Mesendoderm (in vitro differentiated cells): ENCODE data around the gene MAP3K12.

Source experiments
- DNase-seq: peaks from one replicate; pipeline ENCODE4 v3.0.0; 2013
- H2AK5ac ChIP-seq: 2 replicates; pipeline ENCODE4 v1.6.1; 2013; ENCODE audit warnings: low read length, inconsistent platforms
- H2BK120ac ChIP-seq: 2 replicates; pipeline ENCODE4 v1.6.1; 2013; ENCODE audit warnings: low read depth, mild to moderate bottlenecking, low read length, moderate library complexity, mixed read lengths
- H2BK15ac ChIP-seq: replicated peaks from 2 replicates; pipeline ENCODE4 v1.6.1; 2013; ENCODE audit warnings: low read depth, mild to moderate bottlenecking, moderate library complexity
- H2BK5ac ChIP-seq: 2 replicates; pipeline ENCODE4 v1.6.1; 2013; ENCODE audit warnings: low read length, inconsistent platforms
- H3K18ac ChIP-seq: 2 replicates; pipeline ENCODE4 v1.6.1; 2013; ENCODE audit warnings: mild to moderate bottlenecking, low read length, mixed read lengths
- H3K23ac ChIP-seq: one replicate; pipeline ENCODE4 v1.6.1; 2013; ENCODE audit warnings: low read length
- H3K27ac ChIP-seq: 2 replicates; pipeline ENCODE4 v1.5.1; 2013; ENCODE audit warnings: low read depth, mild to moderate bottlenecking, inconsistent platforms, low read length, moderate library complexity
- H3K27me3 ChIP-seq: 2 replicates; pipeline ENCODE4 v1.6.1; 2013; ENCODE audit warnings: low read length, control low read depth, mild to moderate bottlenecking, inconsistent platforms; ENCODE audit not compliant: insufficient read depth, poor library complexity
- H3K36me3 ChIP-seq: 2 replicates; pipeline ENCODE4 v1.6.1; 2013; ENCODE audit warnings: low read length, inconsistent platforms; ENCODE audit not compliant: control insufficient read depth, insufficient read depth
- H3K4ac ChIP-seq: one replicate; pipeline ENCODE4 v1.6.1; 2013; ENCODE audit warnings: low read depth, mild to moderate bottlenecking, low read length, moderate library complexity
- H3K4me1 ChIP-seq: 2 replicates; pipeline ENCODE4 v1.6.1; 2013; ENCODE audit warnings: low read depth, low read length, inconsistent platforms; ENCODE audit not compliant: control insufficient read depth
- H3K4me2 ChIP-seq: 2 replicates; pipeline ENCODE4 v1.6.1; 2013; ENCODE audit warnings: low read length
- H3K4me3 ChIP-seq: 2 replicates; pipeline ENCODE4 v1.5.1; 2013; ENCODE audit warnings: mild to moderate bottlenecking, low read length
- H3K56ac ChIP-seq: one replicate; pipeline ENCODE4 v1.6.1; 2013; ENCODE audit warnings: low read length
- H3K79me1 ChIP-seq: 2 replicates; pipeline ENCODE4 v1.6.1; 2013; ENCODE audit warnings: low read length, inconsistent platforms
- H3K79me2 ChIP-seq: 2 replicates; pipeline ENCODE4 v1.6.1; 2013; ENCODE audit warnings: mild to moderate bottlenecking, low read length; ENCODE audit not compliant: control insufficient read depth, insufficient read depth
- H3K9ac ChIP-seq: 2 replicates; pipeline ENCODE4 v1.6.1; 2013; ENCODE audit warnings: low read length, inconsistent platforms
- H4K5ac ChIP-seq: one replicate; pipeline ENCODE4 v1.6.1; 2013; ENCODE audit warnings: low read length
- H4K8ac ChIP-seq: one replicate; pipeline ENCODE4 v1.6.1; 2013; ENCODE audit warnings: low read depth, mild to moderate bottlenecking, control low read depth, low read length, moderate library complexity
- WGBS: extraction: QIAGEN DNeasy Blood & Tissue Kit; methylation state at CpG from one replicate; pipeline ENCODE4 v1.1.7; 2013; ENCODE audit warnings: low lambda C conversion rate, missing lambda C conversion rate; ENCODE audit not compliant: insufficient coverage; ENCODE audit errors: extremely low coverage; 5-methylcytosine and 5-hydroxymethylcytosine counted together

MAP3K12 gene

GRCh38 chr12:53484686-53485575, 14.3 kb downstream of the MAP3K12 start:
- H4K8ac ChIP-seq: no peak overlapping the region
- peaks cover 6% of the 10 kb centered on the region for H3K36me3 ChIP-seq
- H3K9ac ChIP-seq: no peak overlapping the region
- H2BK15ac ChIP-seq: no peak overlapping the region
- H3K4me2 ChIP-seq: no peak overlapping the region
- no peak overlapping the region for H4K5ac ChIP-seq
- H2BK5ac ChIP-seq: no peak overlapping the region
- H3K27me3 ChIP-seq: no peaks in the 10 kb centered on the region
- H3K4ac ChIP-seq: no peak overlapping the region
- H3K79me1 ChIP-seq: no peaks in the 10 kb centered on the region
- no peak overlapping the region for H2AK5ac ChIP-seq
- H3K4me3 ChIP-seq: no peak overlapping the region
- no peak overlapping the region for H3K27ac ChIP-seq
- no peak overlapping the region for H3K23ac ChIP-seq
- no CpG with 5 or more reads among the region's 10 CpGs for WGBS
- no peaks in the 10 kb centered on the region for H3K79me2 ChIP-seq
- H3K4me1 ChIP-seq: no peaks in the 10 kb centered on the region
- DNase-seq: no peak
- H3K56ac ChIP-seq: no peak overlapping the region
- no peak overlapping the region for H2BK120ac ChIP-seq
- H3K18ac ChIP-seq: no peak overlapping the region

GRCh38 chr12:53483979-53484377, 15.3 kb downstream of the MAP3K12 start:
- Histone ChIP-seq H3K79me2 (no peaks in the 10 kb centered on the region), H2BK5ac (no peak overlapping the region), H3K56ac (no peak overlapping the region), H3K4me3 (no peak overlapping the region), H3K23ac (no peak overlapping the region), H3K4me1 (no peaks in the 10 kb centered on the region), H3K27me3 (no peaks in the 10 kb centered on the region), H2AK5ac (no peak overlapping the region), H3K79me1 (peaks cover 2% of the 10 kb centered on the region), H2BK120ac (no peak overlapping the region), H4K8ac (no peak overlapping the region), H3K27ac (no peak overlapping the region), H2BK15ac (no peak overlapping the region), H3K18ac (no peak overlapping the region), H3K4me2 (no peak overlapping the region), H3K36me3 (peaks cover 10% of the 10 kb centered on the region), H3K9ac (no peak overlapping the region), H3K4ac (no peak overlapping the region), H4K5ac (no peak overlapping the region)
- no peak for DNase-seq
- WGBS: no CpG with 5 or more reads among the region's 4 CpGs

- Histone ChIP-seq H2BK5ac (no peak overlapping the region), H4K8ac (no peak overlapping the region), H2BK120ac (no peak overlapping the region), H3K9ac (no peak overlapping the region), H3K4me3 (no peak overlapping the region), H3K36me3 (peaks cover 12% of the 10 kb centered on the region), H3K79me1 (peaks cover 4% of the 10 kb centered on the region), H3K18ac (no peak overlapping the region), H3K23ac (no peak overlapping the region), H3K4ac (no peak overlapping the region), H3K4me2 (no peak overlapping the region), H3K79me2 (no peaks in the 10 kb centered on the region), H4K5ac (no peak overlapping the region), H3K56ac (peak overlapping the region; percentile 71), H3K27me3 (no peaks in the 10 kb centered on the region), H3K27ac (no peak overlapping the region), H3K4me1 (no peaks in the 10 kb centered on the region), H2AK5ac (no peak overlapping the region), H2BK15ac (no peak overlapping the region)
- peak; percentile 83 for DNase-seq
- WGBS: no CpG with 5 or more reads among the region's 9 CpGs
Observed at GRCh38 chr12:53483225-53483978, 15.9 kb downstream of the MAP3K12 start.

GRCh38 chr12:53482626-53483168, 16.6 kb downstream of the MAP3K12 start:
- no peak overlapping the region for H4K5ac ChIP-seq
- no peak overlapping the region for H3K4me3 ChIP-seq
- H3K56ac ChIP-seq: no peak overlapping the region
- no peaks in the 10 kb centered on the region for H3K4me1 ChIP-seq
- no peaks in the 10 kb centered on the region for H3K27me3 ChIP-seq
- no peak overlapping the region for H3K18ac ChIP-seq
- H3K4me2 ChIP-seq: no peak overlapping the region
- no CpG with 5 or more reads among the region's 18 CpGs for WGBS
- peaks cover 4% of the 10 kb centered on the region for H3K79me1 ChIP-seq
- H2AK5ac ChIP-seq: no peak overlapping the region
- no peaks in the 10 kb centered on the region for H3K79me2 ChIP-seq
- no peak overlapping the region for H2BK120ac ChIP-seq
- no peak overlapping the region for H3K27ac ChIP-seq
- H3K23ac ChIP-seq: no peak overlapping the region
- no peak overlapping the region for H2BK15ac ChIP-seq
- no peak for DNase-seq
- H3K4ac ChIP-seq: no peak overlapping the region
- H4K8ac ChIP-seq: no peak overlapping the region
- no peak overlapping the region for H2BK5ac ChIP-seq
- H3K9ac ChIP-seq: no peak overlapping the region
- H3K36me3 ChIP-seq: peaks cover 14% of the 10 kb centered on the region

- Histone ChIP-seq H4K8ac (no peak overlapping the region), H3K27ac (no peak overlapping the region), H3K79me2 (no peaks in the 10 kb centered on the region), H3K36me3 (peaks cover 14% of the 10 kb centered on the region), H2BK5ac (no peak overlapping the region), H3K4me3 (no peak overlapping the region), H2AK5ac (no peak overlapping the region), H2BK15ac (no peak overlapping the region), H3K9ac (no peak overlapping the region), H3K4me2 (no peak overlapping the region), H3K27me3 (no peaks in the 10 kb centered on the region), H3K23ac (no peak overlapping the region), H3K4me1 (no peaks in the 10 kb centered on the region), H3K4ac (no peak overlapping the region), H4K5ac (no peak overlapping the region), H3K18ac (no peak overlapping the region), H3K56ac (no peak overlapping the region), H3K79me1 (peaks cover 4% of the 10 kb centered on the region), H2BK120ac (no peak overlapping the region)
- DNase-seq: peak; percentile 89
- WGBS: no CpG with 5 or more reads among the region's 9 CpGs
Observed at GRCh38 chr12:53481939-53482586, 17.2 kb downstream of the MAP3K12 start.
